Trophoblast cell (in vitro differentiated cells and primary cell): Measurements from ENCODE around the gene CSGALNACT2.

Experiments
- DNase-seq, 2 donors: peaks; one replicate each; pipeline ENCODE4 v3.0.0-alpha.2; 2016
- H2AFZ ChIP-seq: 2 replicates; pipeline ENCODE4 v1.6.1; 2013; ENCODE audit warnings: low read length, moderate library complexity, mild to moderate bottlenecking; ENCODE audit not compliant: insufficient read depth, poor library complexity
- H2AK5ac ChIP-seq: 2 replicates; pipeline ENCODE4 v1.6.1; 2013; ENCODE audit warnings: mild to moderate bottlenecking, low read length
- H2BK120ac ChIP-seq: 2 replicates; pipeline ENCODE4 v1.6.1; 2013; ENCODE audit warnings: low read length, mild to moderate bottlenecking, moderate library complexity; ENCODE audit not compliant: insufficient read depth, poor library complexity
- H2BK12ac ChIP-seq: 2 replicates; pipeline ENCODE4 v1.6.1; 2013; ENCODE audit warnings: mild to moderate bottlenecking, low read length, moderate library complexity
- H2BK5ac ChIP-seq: 2 replicates; pipeline ENCODE4 v1.6.1; 2013; ENCODE audit warnings: low read length, low read depth, moderate library complexity, mild to moderate bottlenecking; ENCODE audit not compliant: poor library complexity
- H3K14ac ChIP-seq: 2 replicates; pipeline ENCODE4 v1.6.1; 2013; ENCODE audit warnings: mild to moderate bottlenecking, low read length
- H3K18ac ChIP-seq: 2 replicates; pipeline ENCODE4 v1.6.1; 2013; ENCODE audit warnings: mild to moderate bottlenecking, low read length
- H3K23ac ChIP-seq: 2 replicates; pipeline ENCODE4 v1.6.1; 2013; ENCODE audit warnings: low read length
- H3K27ac ChIP-seq: 2 replicates; pipeline ENCODE4 v1.5.1; 2013; ENCODE audit warnings: low read depth, mild to moderate bottlenecking, inconsistent platforms, low read length, moderate library complexity
- H3K27me3 ChIP-seq: 2 replicates; pipeline ENCODE4 v1.6.1; 2013; ENCODE audit warnings: inconsistent platforms, mild to moderate bottlenecking, low read length, moderate library complexity; ENCODE audit not compliant: insufficient read depth
- H3K36me3 ChIP-seq, 2 experiments: 1 replicate in 1 of 2; 2 replicates in 1 of 2; pipeline ENCODE4 v1.6.1; 2013; ENCODE audit warnings: low read length in 2 of 2, mild to moderate bottlenecking in 2 of 2, moderate library complexity in 1 of 2; ENCODE audit not compliant: insufficient read depth in 2 of 2, control insufficient read depth in 1 of 2
- H3K4ac ChIP-seq: 2 replicates; pipeline ENCODE4 v1.6.1; 2013; ENCODE audit warnings: low read depth, mild to moderate bottlenecking, low read length, moderate library complexity
- H3K4me1 ChIP-seq, 2 experiments: 1 replicate in 1 of 2; 2 replicates in 1 of 2; pipeline ENCODE4 v1.6.1; 2013; ENCODE audit warnings: low read length in 2 of 2, mild to moderate bottlenecking in 2 of 2, moderate library complexity in 1 of 2; ENCODE audit not compliant: insufficient read depth in 2 of 2, control insufficient read depth in 1 of 2
- H3K4me2 ChIP-seq: 2 replicates; pipeline ENCODE4 v1.6.1; 2013; ENCODE audit warnings: inconsistent platforms, mild to moderate bottlenecking, low read length, moderate library complexity
- H3K4me3 ChIP-seq: 2 replicates; pipeline ENCODE4 v1.5.1; 2013; ENCODE audit warnings: mild to moderate bottlenecking, low read depth, low read length, inconsistent platforms
- H3K79me1 ChIP-seq: one replicate; pipeline ENCODE4 v1.6.1; 2013; ENCODE audit warnings: low read length
- H3K79me2 ChIP-seq: 2 replicates; pipeline ENCODE4 v1.6.1; 2013; ENCODE audit warnings: low read length, mild to moderate bottlenecking; ENCODE audit not compliant: control insufficient read depth, insufficient read depth, poor library complexity
- H3K9ac ChIP-seq: 2 replicates; pipeline ENCODE4 v1.6.1; 2013; ENCODE audit warnings: mild to moderate bottlenecking, low read length
- H3K9me3 ChIP-seq: 2 replicates; pipeline ENCODE4 v1.6.1; 2013; ENCODE audit warnings: low read depth, mild to moderate bottlenecking, control low read depth, inconsistent platforms, low read length; ENCODE audit not compliant: insufficient read depth
- H4K12ac ChIP-seq: 2 replicates; pipeline ENCODE4 v1.6.1; 2013; ENCODE audit warnings: low read depth, mild to moderate bottlenecking, low read length, moderate library complexity
- H4K8ac ChIP-seq: 2 replicates; pipeline ENCODE4 v1.6.1; 2013; ENCODE audit warnings: low read depth, mild to moderate bottlenecking, low read length, moderate library complexity
- H4K91ac ChIP-seq: one replicate; pipeline ENCODE4 v1.6.1; 2013; ENCODE audit warnings: low read depth, mild to moderate bottlenecking, low read length, moderate library complexity
- WGBS: extraction: QIAGEN DNeasy Blood & Tissue Kit; methylation state at CpG from one replicate; pipeline ENCODE4 v1.1.7; 2013; ENCODE audit warnings: missing lambda C conversion rate; ENCODE audit not compliant: insufficient read length, insufficient coverage; ENCODE audit errors: extremely low coverage; 5-methylcytosine and 5-hydroxymethylcytosine counted together

Gene CSGALNACT2

DNA sequence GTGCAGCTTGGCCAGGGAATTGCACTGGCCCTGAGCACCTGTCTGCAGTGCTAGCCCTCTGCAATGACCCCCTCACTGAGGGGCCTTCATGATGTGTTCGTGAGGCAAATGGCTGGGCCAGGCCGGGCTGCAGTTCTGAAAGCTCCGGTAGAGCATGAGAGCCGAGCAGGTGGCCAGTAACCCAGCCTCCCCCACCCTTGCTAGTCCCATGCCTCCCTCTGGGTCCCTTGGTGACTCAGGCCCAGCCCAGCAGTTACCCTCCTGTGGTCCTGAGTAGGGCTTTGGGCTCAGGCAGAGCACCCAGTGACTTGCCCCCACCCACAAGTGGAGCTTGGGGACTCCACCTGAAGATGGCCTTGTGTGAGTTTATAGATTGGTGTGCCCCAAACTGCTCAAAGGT lies 16.1 kb upstream of the CSGALNACT2 start:
- Histone ChIP-seq H3K9ac (no peak overlapping the region), H3K18ac (no peak overlapping the region), H3K14ac (no peak overlapping the region), H4K8ac (no peak overlapping the region), H4K91ac (no peak overlapping the region), H3K23ac (no peak overlapping the region), H2BK5ac (no peak overlapping the region), H3K4ac (no peak overlapping the region), H2AFZ (no peak overlapping the region), H2BK120ac (no peak overlapping the region), H2AK5ac (no peak overlapping the region), H2BK12ac (no peak overlapping the region), H3K27ac (no peak overlapping the region), H3K4me1 (no peaks in the 10 kb centered on the region), H3K4me2 (no peak overlapping the region), H3K36me3 (no peaks in the 10 kb centered on the region), H3K9me3 (no peaks in the 10 kb centered on the region), H3K4me3 (no peak overlapping the region), H3K79me2 (no peaks in the 10 kb centered on the region), H4K12ac (no peak overlapping the region), H3K79me1 (no peaks in the 10 kb centered on the region), H3K27me3 (no peaks in the 10 kb centered on the region)
- WGBS, result no CpG with 5 or more reads among the region's 4 CpGs
- no peak for DNase-seq

GRCh38 chr10:43122826-43123225 lies 15.4 kb upstream of the CSGALNACT2 start:
- no peak overlapping the region for H3K9ac ChIP-seq
- H3K36me3 ChIP-seq, result no peaks in the 10 kb centered on the region
- H3K14ac ChIP-seq, result no peak overlapping the region
- H3K18ac ChIP-seq, result no peak overlapping the region
- H3K23ac ChIP-seq, result no peak overlapping the region
- H3K4ac ChIP-seq, result no peak overlapping the region
- no peak overlapping the region for H2BK120ac ChIP-seq
- no peak overlapping the region for H3K4me3 ChIP-seq
- H3K9me3 ChIP-seq, result no peaks in the 10 kb centered on the region
- H3K27ac ChIP-seq, result no peak overlapping the region
- H3K79me1 ChIP-seq, result no peaks in the 10 kb centered on the region
- no peak overlapping the region for H4K91ac ChIP-seq
- no peaks in the 10 kb centered on the region for H3K27me3 ChIP-seq
- no peak overlapping the region for H2BK5ac ChIP-seq
- H2AFZ ChIP-seq, result no peak overlapping the region
- H3K4me1 ChIP-seq, result no peaks in the 10 kb centered on the region
- H4K8ac ChIP-seq, result no peak overlapping the region
- no peak overlapping the region for H2AK5ac ChIP-seq
- no peak for DNase-seq
- no peak overlapping the region for H3K4me2 ChIP-seq
- no peak overlapping the region for H2BK12ac ChIP-seq
- H4K12ac ChIP-seq, result no peak overlapping the region
- no CpG with 5 or more reads among the region's 7 CpGs for WGBS
- H3K79me2 ChIP-seq, result no peaks in the 10 kb centered on the region

DNA sequence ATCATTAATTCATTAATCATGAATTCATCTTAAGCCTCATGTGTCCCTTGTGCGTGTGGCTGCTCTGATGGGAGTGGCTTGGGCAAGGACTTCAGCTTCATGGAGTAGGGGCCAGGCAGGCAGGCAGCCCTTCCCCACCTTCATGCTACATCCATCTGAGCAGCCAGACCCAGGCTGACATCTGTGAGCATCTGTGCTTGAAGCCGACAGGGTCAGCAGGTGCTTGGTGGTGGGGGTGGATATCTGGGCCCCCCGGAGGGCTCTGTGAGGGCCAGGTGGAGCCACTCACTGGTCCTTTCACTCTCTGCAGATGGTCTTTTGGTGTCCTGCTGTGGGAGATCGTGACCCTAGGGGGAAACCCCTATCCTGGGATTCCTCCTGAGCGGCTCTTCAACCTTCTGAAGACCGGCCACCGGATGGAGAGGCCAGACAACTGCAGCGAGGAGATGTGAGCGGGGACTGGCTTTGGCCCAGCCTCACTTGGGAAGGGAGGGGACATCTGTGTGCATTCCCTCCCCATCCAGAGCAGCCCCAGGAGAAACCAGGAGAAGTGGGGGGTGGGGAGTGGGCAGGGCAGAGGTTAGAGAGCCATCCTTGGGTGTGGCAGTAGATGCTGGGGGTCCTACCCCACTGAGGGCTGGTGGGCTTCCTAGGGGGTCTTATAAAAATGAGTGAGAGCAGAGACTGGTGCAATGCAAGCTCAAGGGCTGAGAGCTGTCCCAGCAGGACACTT lies 14.7 kb upstream of the CSGALNACT2 start:
- Histone ChIP-seq H3K27ac (no peak overlapping the region), H3K4me3 (no peak overlapping the region), H3K9ac (no peak overlapping the region), H3K23ac (no peak overlapping the region), H2AFZ (no peak overlapping the region), H4K8ac (no peak overlapping the region), H3K18ac (no peak overlapping the region), H3K36me3 (no peaks in the 10 kb centered on the region), H2BK120ac (no peak overlapping the region), H3K4me2 (no peak overlapping the region), H3K27me3 (no peaks in the 10 kb centered on the region), H3K4ac (no peak overlapping the region), H3K79me1 (no peaks in the 10 kb centered on the region), H3K79me2 (no peaks in the 10 kb centered on the region), H2AK5ac (no peak overlapping the region), H4K12ac (no peak overlapping the region), H4K91ac (no peak overlapping the region), H3K9me3 (no peaks in the 10 kb centered on the region), H2BK5ac (no peak overlapping the region), H2BK12ac (no peak overlapping the region), H3K4me1 (no peaks in the 10 kb centered on the region), H3K14ac (no peak overlapping the region)
- DNase-seq, result no peak
- no CpG with 5 or more reads among the region's 9 CpGs for WGBS

- no peak overlapping the region for H2BK120ac ChIP-seq
- H2BK12ac ChIP-seq, result no peak overlapping the region
- no peaks in the 10 kb centered on the region for H3K79me2 ChIP-seq
- no peak overlapping the region for H3K27ac ChIP-seq
- no peak overlapping the region for H3K14ac ChIP-seq
- H3K9ac ChIP-seq, result no peak overlapping the region
- no peak overlapping the region for H3K4ac ChIP-seq
- H3K18ac ChIP-seq, result no peak overlapping the region
- H3K9me3 ChIP-seq, result no peaks in the 10 kb centered on the region
- H2AK5ac ChIP-seq, result no peak overlapping the region
- H3K36me3 ChIP-seq, result no peaks in the 10 kb centered on the region
- no peak overlapping the region for H4K12ac ChIP-seq
- no peak overlapping the region for H3K4me3 ChIP-seq
- H3K4me2 ChIP-seq, result no peak overlapping the region
- no peak overlapping the region for H2BK5ac ChIP-seq
- no peak overlapping the region for H4K8ac ChIP-seq
- H2AFZ ChIP-seq, result no peak overlapping the region
- H3K27me3 ChIP-seq, result no peaks in the 10 kb centered on the region
- H4K91ac ChIP-seq, result no peak overlapping the region
- no CpG with 5 or more reads among the region's 6 CpGs for WGBS
- no peak for DNase-seq
- H3K4me1 ChIP-seq, result peaks cover 0 to 3% of the 10 kb centered on the region in 2 experiments
- H3K23ac ChIP-seq, result no peak overlapping the region
- no peaks in the 10 kb centered on the region for H3K79me1 ChIP-seq
Observed at GRCh38 chr10:43124094-43124521, 14.1 kb upstream of the CSGALNACT2 start.
